Thymus (tissue), 11 donors: ENCODE data around the gene CUBN. TPM values are rescaled to one million over a fixed set of nuclear protein-coding genes. Genes with fewer than 3 reads are reported as not detected.
A peak's percentile ranks its signal among the peaks of the same experiment; 100 is the strongest.

Experiments
- DNase-seq, 9 donors: peaks; one replicate each; pipeline ENCODE4 v3.0.0-alpha.2; 2013; ENCODE audit warnings: low spot score in 9 of 9, low read depth in 6 of 9, missing footprints in 1 of 9
- H3K27ac ChIP-seq, 2 donors: one replicate each; pipeline ENCODE4 v1.5.1; 2013; ENCODE audit warnings: control low read depth in 1 of 2, low read depth in 1 of 2, low read length in 1 of 2, mild to moderate bottlenecking in 1 of 2, moderate library complexity in 1 of 2
- H3K27me3 ChIP-seq, 2 donors: one replicate each; pipeline ENCODE4 v1.5.1; 2013; ENCODE audit warnings: low read length in 1 of 2; ENCODE audit not compliant: control insufficient read depth in 2 of 2, insufficient read depth in 1 of 2
- H3K36me3 ChIP-seq, 2 donors: one replicate each; pipeline ENCODE4 v1.5.1; 2013; ENCODE audit warnings: low read length in 1 of 2, mild to moderate bottlenecking in 1 of 2, moderate library complexity in 1 of 2; ENCODE audit not compliant: control insufficient read depth in 2 of 2, insufficient read depth in 2 of 2
- H3K4me1 ChIP-seq, 2 donors: one replicate each; pipeline ENCODE4 v1.5.1; 2013; ENCODE audit warnings: low read length in 2 of 2; ENCODE audit not compliant: control insufficient read depth in 2 of 2, insufficient read depth in 2 of 2
- H3K4me3 ChIP-seq, 2 donors: one replicate each; pipeline ENCODE4 v1.5.1; 2013; ENCODE audit warnings: low read length in 2 of 2, control low read depth in 1 of 2, mild to moderate bottlenecking in 1 of 2
- H3K9me3 ChIP-seq, 2 donors: one replicate each; pipeline ENCODE4 v1.5.1; 2013; ENCODE audit warnings: low read length in 1 of 2, mild to moderate bottlenecking in 1 of 2; ENCODE audit not compliant: control insufficient read depth in 2 of 2, insufficient read depth in 1 of 2
- WGBS: extraction: QIAGEN DNeasy Blood & Tissue Kit; methylation state at CpG from one replicate; pipeline ENCODE4 v1.1.7; 2013; 5-methylcytosine and 5-hydroxymethylcytosine counted together
- polyA plus RNA-seq: library from polyadenylated mRNA; stranded (reverse); fragments of 200-250 nt; gene quantifications from one replicate; pipeline ENCODE4 v1.2.3, GENCODE V29; 2013
- total RNA-seq: library from RNA; stranded (reverse); fragments of 120-200 nt; gene quantifications from one replicate; pipeline ENCODE4 v1.2.4, GENCODE V29; 2013
- donor health status: healthy.

Gene CUBN
- total and polyA plus RNA-seq, 2 donors: 1.7 to 1.8 TPM

DNA sequence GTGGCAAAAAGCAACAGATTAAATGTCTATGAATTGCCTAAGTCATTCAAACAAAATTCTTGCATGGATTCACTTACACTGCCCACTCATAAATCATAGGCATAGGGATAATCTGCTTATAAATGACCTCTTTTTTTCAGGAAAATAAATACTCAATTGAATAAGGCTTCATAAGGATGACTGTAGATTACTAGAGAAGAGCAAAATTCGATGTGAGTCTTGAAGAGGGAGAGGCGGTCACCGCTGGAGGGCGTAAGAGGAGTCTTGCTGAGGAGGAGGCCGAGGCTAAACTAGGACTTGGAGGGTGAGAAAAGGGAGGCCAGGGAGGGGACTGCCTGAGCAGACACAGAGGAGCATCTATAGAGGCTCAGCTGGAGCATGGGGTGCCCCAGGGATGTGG is 177.0 kb downstream of the CUBN start:
- H3K36me3 ChIP-seq: no peaks in the 10 kb centered on the region
- H3K4me1 ChIP-seq: peaks cover 0 to 16% of the 10 kb centered on the region in 2 donors
- H3K27me3 ChIP-seq: no peaks in the 10 kb centered on the region
- no peak overlapping the region for H3K4me3 ChIP-seq
- WGBS: 95% methylated on average over 5 of the region's 5 CpGs
- no peaks in the 10 kb centered on the region for H3K9me3 ChIP-seq
- no peak for DNase-seq
- H3K27ac ChIP-seq: no peak overlapping the region

GRCh38 chr10:16952080-16952479 is 177.5 kb downstream of the CUBN start:
- Histone ChIP-seq H3K4me3 (no peak overlapping the region), H3K27me3 (no peaks in the 10 kb centered on the region), H3K27ac (no peak overlapping the region), H3K4me1 (peaks cover 0 to 16% of the 10 kb centered on the region in 2 donors), H3K9me3 (no peaks in the 10 kb centered on the region), H3K36me3 (no peaks in the 10 kb centered on the region)
- peak in 1 of 9 donors; percentile 19 for DNase-seq
- 72% methylated on average over 5 of the region's 5 CpGs for WGBS

DNA sequence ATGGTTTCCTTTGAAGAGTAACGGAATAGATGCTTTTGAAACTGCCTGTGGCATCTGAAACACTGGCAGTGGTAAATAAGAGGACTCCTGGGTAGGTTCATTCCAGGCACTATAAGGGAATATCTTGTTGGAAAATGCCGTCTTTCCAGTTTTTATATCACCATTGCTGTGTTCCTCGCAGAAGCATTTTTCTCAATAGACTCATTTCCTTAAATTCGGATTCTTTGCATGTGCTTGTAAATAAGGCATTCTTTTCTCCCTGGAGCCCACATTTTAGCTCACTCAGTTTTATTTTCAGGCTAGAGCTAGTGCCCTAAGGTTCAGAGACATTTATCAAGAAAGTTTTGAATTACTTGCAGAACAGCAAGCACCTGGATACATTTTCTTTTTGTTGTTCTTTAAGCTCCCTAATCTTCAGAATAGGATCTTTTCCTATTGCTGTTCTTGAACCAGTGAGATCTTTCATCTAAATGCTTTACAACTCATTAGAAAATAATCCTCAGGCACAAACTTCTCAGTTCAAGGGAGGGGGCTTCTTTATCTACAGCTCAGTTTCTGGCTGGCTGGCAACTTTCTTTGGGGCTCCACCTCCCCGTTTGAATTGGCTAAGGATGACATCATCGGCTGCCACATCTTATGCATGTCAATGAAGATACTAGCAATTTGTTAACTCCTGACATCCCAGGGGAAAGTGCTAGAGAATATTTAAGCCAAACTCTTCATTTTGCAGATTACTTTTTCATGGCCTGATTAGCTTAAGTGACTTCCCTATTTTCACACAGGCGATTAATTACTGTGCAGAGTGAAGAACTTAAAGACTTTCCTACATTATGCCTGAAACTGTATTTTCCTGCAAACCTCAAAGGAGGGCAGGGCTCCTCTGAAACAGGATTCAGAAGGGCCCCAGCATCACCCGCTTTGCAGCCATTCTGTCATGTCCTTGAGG is 178.7 kb downstream of the CUBN start:
- no peaks in the 10 kb centered on the region for H3K36me3 ChIP-seq
- H3K27me3 ChIP-seq: no peaks in the 10 kb centered on the region
- peak in 8 of 9 donors; percentile 12 to 77 (median 32) for DNase-seq
- peaks cover 0 to 16% of the 10 kb centered on the region in 2 donors for H3K4me1 ChIP-seq
- 66% methylated on average over 8 of the region's 8 CpGs for WGBS
- H3K9me3 ChIP-seq: no peaks in the 10 kb centered on the region
- no peak overlapping the region for H3K4me3 ChIP-seq
- H3K27ac ChIP-seq: peak overlapping the region in 1 of 2 donors; percentile 58

DNA sequence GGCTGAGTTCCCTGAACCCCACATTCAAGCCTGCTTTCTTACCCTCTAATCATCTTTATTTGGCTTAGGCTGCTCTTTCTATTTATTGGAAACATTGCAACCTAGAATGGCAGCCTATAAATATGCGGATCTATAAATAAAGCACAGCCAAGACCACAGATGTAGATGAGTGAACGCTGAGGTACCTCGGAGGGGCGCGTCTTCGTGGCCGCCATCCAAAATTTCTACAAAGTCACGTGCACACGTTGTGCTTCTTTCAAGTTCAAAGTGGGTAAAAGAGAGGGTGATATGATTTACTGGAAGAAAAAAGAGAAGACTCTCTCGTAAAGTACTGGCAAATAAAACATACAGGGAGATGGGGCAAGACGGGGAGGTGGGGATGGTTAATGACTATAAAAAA is 179.8 kb downstream of the CUBN start:
- Histone ChIP-seq H3K4me1 (peaks cover 0 to 16% of the 10 kb centered on the region in 2 donors), H3K27ac (no peak overlapping the region), H3K9me3 (no peaks in the 10 kb centered on the region), H3K27me3 (no peaks in the 10 kb centered on the region), H3K4me3 (no peak overlapping the region), H3K36me3 (no peaks in the 10 kb centered on the region)
- DNase-seq: no peak
- WGBS: 88% methylated on average over 11 of the region's 11 CpGs

DNA sequence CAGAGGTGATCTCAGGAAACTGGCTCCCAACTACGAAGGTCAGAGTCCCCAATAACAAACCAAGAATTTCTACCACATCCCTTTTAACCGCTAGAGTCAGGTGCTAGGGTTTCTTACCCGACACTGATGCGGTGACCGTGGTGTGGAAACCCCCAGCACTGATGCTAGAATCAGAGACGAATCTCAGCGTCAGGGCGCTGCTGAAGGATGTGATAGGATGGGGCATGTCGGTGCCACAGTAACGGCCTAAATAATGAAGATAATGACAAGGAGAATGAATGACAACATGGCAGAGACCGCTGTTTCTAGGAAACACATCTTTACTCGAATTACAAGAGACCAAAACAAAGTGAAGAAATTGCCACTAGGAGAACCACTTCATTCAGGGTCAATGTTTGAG is 181.2 kb downstream of the CUBN start:
- no peaks in the 10 kb centered on the region for H3K27me3 ChIP-seq
- no peak overlapping the region for H3K27ac ChIP-seq
- H3K36me3 ChIP-seq: no peaks in the 10 kb centered on the region
- WGBS: 95% methylated on average over 12 of the region's 12 CpGs
- no peak overlapping the region for H3K4me3 ChIP-seq
- peak in 1 of 9 donors; percentile 13 for DNase-seq
- H3K4me1 ChIP-seq: peaks cover 0 to 16% of the 10 kb centered on the region in 2 donors
- no peaks in the 10 kb centered on the region for H3K9me3 ChIP-seq

GRCh38 chr10:16947069-16947468 is 182.5 kb downstream of the CUBN start:
- Histone ChIP-seq H3K4me1 (peaks cover 0 to 12% of the 10 kb centered on the region in 2 donors), H3K27me3 (no peaks in the 10 kb centered on the region), H3K36me3 (no peaks in the 10 kb centered on the region), H3K9me3 (no peaks in the 10 kb centered on the region), H3K4me3 (no peak overlapping the region), H3K27ac (no peak overlapping the region)
- 97% methylated on average over 5 of the region's 5 CpGs for WGBS
- DNase-seq: no peak

DNA sequence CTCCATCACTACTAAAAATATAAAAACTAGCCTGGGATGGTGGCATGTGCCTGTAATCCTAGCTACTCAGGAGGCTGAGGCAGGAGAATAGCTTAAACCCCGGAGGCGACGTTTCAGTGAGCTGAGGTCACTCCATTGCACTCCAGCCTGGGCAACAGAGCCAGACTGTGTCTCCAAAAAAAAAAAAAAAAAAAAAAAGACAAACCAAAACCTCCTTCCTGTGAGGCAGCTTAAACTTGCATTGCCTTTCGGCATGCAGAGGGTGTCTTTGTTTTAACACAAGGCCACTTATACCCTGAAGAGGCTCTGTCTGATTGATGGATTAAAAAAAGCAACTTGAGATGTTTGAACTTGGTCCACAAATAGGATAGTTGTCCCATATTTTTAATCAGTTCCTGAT is 184.0 kb downstream of the CUBN start:
- Histone ChIP-seq H3K4me3 (no peak overlapping the region), H3K36me3 (no peaks in the 10 kb centered on the region), H3K27ac (no peak overlapping the region), H3K4me1 (peaks cover 0 to 2% of the 10 kb centered on the region in 2 donors), H3K27me3 (no peaks in the 10 kb centered on the region), H3K9me3 (no peaks in the 10 kb centered on the region)
- WGBS: 96% methylated on average over 4 of the region's 4 CpGs
- DNase-seq: no peak

- Histone ChIP-seq H3K36me3 (no peaks in the 10 kb centered on the region), H3K9me3 (no peaks in the 10 kb centered on the region), H3K27me3 (no peaks in the 10 kb centered on the region), H3K4me3 (no peak overlapping the region), H3K4me1 (no peaks in the 10 kb centered on the region), H3K27ac (no peak overlapping the region)
- WGBS: 99% methylated on average over 1 of the region's 1 CpG
- no peak for DNase-seq
Observed at GRCh38 chr10:16944986-16945385, 184.6 kb downstream of the CUBN start.

GRCh38 chr10:16944402-16944801 is 185.2 kb downstream of the CUBN start:
- DNase-seq: no peak
- Histone ChIP-seq H3K4me3 (no peak overlapping the region), H3K4me1 (no peaks in the 10 kb centered on the region), H3K27me3 (no peaks in the 10 kb centered on the region), H3K36me3 (no peaks in the 10 kb centered on the region), H3K27ac (no peak overlapping the region), H3K9me3 (no peaks in the 10 kb centered on the region)
- 81% methylated on average over 4 of the region's 4 CpGs for WGBS
